ENCODE measurements around the gene CDC42. TPM values are rescaled to one million over a fixed set of nuclear protein-coding genes. Genes with fewer than 3 reads are reported as not detected.

CDC42 gene
- total and polyA plus RNA-seq, 2 of the 13 experiments (the other 11 are each of a cell fraction or from before 2014, with no cell fraction given): 138 to 237 TPM

- H3K79me2 ChIP-seq (ENCODE audit: insufficient read depth, low read length): no peaks in the 10 kb centered on the region
- TF ChIP-seq ZC3H13 (CRISPR knock-in tag; IDR thresholded peaks at IDR 0.05): no peak
- TF ChIP-seq SMARCE1 (IDR thresholded peaks at IDR 0.05; ENCODE audit: borderline replicate concordance): no peak
- TF ChIP-seq MAF1 (CRISPR knock-in tag; IDR thresholded peaks at IDR 0.05; ENCODE audit: borderline replicate concordance): no peak
- TF ChIP-seq ZNF232 (CRISPR knock-in tag; IDR thresholded peaks at IDR 0.05; ENCODE audit: borderline replicate concordance): no peak
- no peak for TF ChIP-seq WIZ (CRISPR knock-in tag; IDR thresholded peaks at IDR 0.05)
- TF ChIP-seq, protein P1, sequence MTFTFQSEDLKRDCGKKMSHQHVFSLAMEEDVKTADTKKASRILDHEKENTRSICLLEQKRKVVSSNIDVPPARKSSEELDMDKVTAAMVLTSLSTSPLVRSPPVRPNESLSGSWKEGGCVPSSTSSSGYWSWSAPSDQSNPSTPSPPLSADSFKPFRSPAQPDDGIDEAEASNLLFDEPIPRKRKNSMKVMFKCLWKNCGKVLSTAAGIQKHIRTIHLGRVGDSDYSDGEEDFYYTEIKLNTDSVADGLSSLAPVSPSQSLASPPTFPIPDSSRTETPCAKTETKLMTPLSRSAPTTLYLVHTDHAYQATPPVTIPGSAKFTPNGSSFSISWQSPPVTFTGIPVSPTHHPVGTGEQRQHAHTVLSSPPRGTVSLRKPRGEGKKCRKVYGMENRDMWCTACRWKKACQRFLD (CRISPR knock-in tag; IDR thresholded peaks at IDR 0.05; ENCODE audit: borderline replicate concordance): no peak
- TF ChIP-seq PITX1 (CRISPR knock-in tag; IDR thresholded peaks at IDR 0.05): no peak
- TF ChIP-seq ZNF691 (CRISPR knock-in tag; IDR thresholded peaks at IDR 0.05; ENCODE audit: borderline replicate concordance, low read depth): no peak
- TF ChIP-seq ZNF788 (CRISPR knock-in tag; IDR thresholded peaks at IDR 0.05; ENCODE audit: borderline replicate concordance): no peak
- TF ChIP-seq STAG1 (CRISPR knock-in tag; IDR thresholded peaks at IDR 0.05): no peak
- TF ChIP-seq MXD1 (CRISPR knock-in tag; IDR thresholded peaks at IDR 0.05): no peak
- TF ChIP-seq DPF2 (CRISPR knock-in tag; IDR thresholded peaks at IDR 0.05; ENCODE audit: borderline replicate concordance, low read depth): no peak
- TF ChIP-seq RERE (CRISPR knock-in tag; IDR thresholded peaks at IDR 0.05; ENCODE audit: low read depth): no peak
- TF ChIP-seq TP53 (CRISPR knock-in tag; conservative IDR thresholded peaks at IDR 0.05): no peak
- TF ChIP-seq JUND (CRISPR knock-in tag; IDR thresholded peaks at IDR 0.05): no peak
- TF ChIP-seq, protein P2, sequence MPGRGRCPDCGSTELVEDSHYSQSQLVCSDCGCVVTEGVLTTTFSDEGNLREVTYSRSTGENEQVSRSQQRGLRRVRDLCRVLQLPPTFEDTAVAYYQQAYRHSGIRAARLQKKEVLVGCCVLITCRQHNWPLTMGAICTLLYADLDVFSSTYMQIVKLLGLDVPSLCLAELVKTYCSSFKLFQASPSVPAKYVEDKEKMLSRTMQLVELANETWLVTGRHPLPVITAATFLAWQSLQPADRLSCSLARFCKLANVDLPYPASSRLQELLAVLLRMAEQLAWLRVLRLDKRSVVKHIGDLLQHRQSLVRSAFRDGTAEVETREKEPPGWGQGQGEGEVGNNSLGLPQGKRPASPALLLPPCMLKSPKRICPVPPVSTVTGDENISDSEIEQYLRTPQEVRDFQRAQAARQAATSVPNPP (CRISPR knock-in tag; IDR thresholded peaks at IDR 0.05): no peak
These were observed 59.1 kb downstream of the CDC42 start for GRCh38 chr1:22111620-22112019.

More at GRCh38 chr1:22111620-22112019, 59.1 kb downstream of the CDC42 start:
- ChIA-PET CTCF (ENCODE audit: low intra/inter-chr PET ratio, low total read pairs) (no interaction called here), POLR2A (no interaction called here)
- 94% methylated on average over 3 of the region's 3 CpGs for WGBS (ENCODE audit: low lambda C conversion rate)
- Histone ChIP-seq H3K9ac (ENCODE audit: insufficient read depth, low read depth, low read length) (no peak overlapping the region), H2AFZ (ENCODE audit: low read length) (no peak overlapping the region), H4K20me1 (ENCODE audit: insufficient read depth, low read length) (peaks cover 18% of the 10 kb centered on the region; the same call in 1 of the 2 replicates), H3K27me3 (ENCODE audit: control insufficient read depth in 1 of 2, insufficient read depth in 2 of 2, low read length in 2 of 2) (no peaks in the 10 kb centered on the region), H3K4me2 (ENCODE audit: low read depth, low read length) (no peak overlapping the region), H3K9me3 (ENCODE audit: low read length) (no peaks in the 10 kb centered on the region), H3K36me3 (replicated peaks in 1 of 2; ENCODE audit: control insufficient read depth in 1 of 2, insufficient read depth in 2 of 2, low read length in 2 of 2) (peaks cover 1 to 19% of the 10 kb centered on the region in 2 experiments; a peak in 2 of 5 replicates), H3K4me1 (ENCODE audit: insufficient read depth, low read length) (peaks cover 15% of the 10 kb centered on the region; the same call in 1 of the 2 replicates), H3K4me3 (replicated peaks in 1 of 3; ENCODE audit: insufficient read depth in 1 of 3, low read depth in 2 of 3, low read length in 3 of 3) (no peak overlapping the region), H3K27ac (ENCODE audit: extremely low read length, insufficient read depth, low read length) (no peak overlapping the region)
- DNase-seq (ENCODE audit: low spot score) (no peak), ATAC-seq (no peak), FAIRE-seq (no peak)
- BruUV-seq (replicated peaks): no TSS peak
- intact Hi-C loops (cut with micrococcal nuclease; ENCODE audit: unreplicated experiment) (no loop called here), in situ Hi-C loops (cut with HindIII; ENCODE audit: extremely low pct_ligation_motif_present, low pct_unique_long_range_greater_than_20kb) (no loop called here)

All from HepG2 (cell line).